Tibial nerve (tissue), 4 donors: ENCODE data around the gene CACNA1H. TPM values are rescaled to one million over a fixed set of nuclear protein-coding genes. Genes with fewer than 3 reads are reported as not detected.

ENCODE experiments used
- DNase-seq, 2 donors: peaks; one replicate each; pipeline ENCODE4 v3.0.0-alpha.2; 2019; ENCODE audit warnings: low spot score in 2 of 2
- H3K27ac ChIP-seq, 4 donors: fragments of 200-600 bp; sonication (generic) in 3 of 4; one replicate each; pipeline ENCODE4 v1.5.1; 2017 to 2019; ENCODE audit warnings: mild to moderate bottlenecking in 1 of 4
- H3K27me3 ChIP-seq, 2 donors: fragments of 200-600 bp; sonication (generic) in 1 of 2; one replicate each; pipeline versions ENCODE4 v1.5.1 to v1.6.0; 2017 to 2019
- H3K36me3 ChIP-seq, 3 donors: fragments of 200-600 bp; sonication (generic); one replicate each; pipeline ENCODE4 v1.5.1; 2018 to 2019
- H3K4me1 ChIP-seq, 4 donors: fragments of 200-600 bp; sonication (generic) in 3 of 4; one replicate each; pipeline ENCODE4 v1.5.1; 2017 to 2019
- H3K4me3 ChIP-seq, 4 donors: fragments of 200-600 bp; sonication (generic) in 3 of 4; one replicate each; pipeline ENCODE4 v1.5.1; 2017 to 2019; ENCODE audit warnings: mild to moderate bottlenecking in 1 of 4, moderate library complexity in 1 of 4
- H3K9me3 ChIP-seq, 4 donors: fragments of 200-600 bp; sonication (generic) in 3 of 4; one replicate each; pipeline ENCODE4 v1.5.1; 2017 to 2019
- CTCF ChIP-seq, 5 experiments: fragments of 200-600 bp in 3 of 5; fragments of 450-650 bp in 2 of 5; sonication (generic) in 3 of 5; IDR thresholded peaks; one replicate each; pipeline ENCODE4 v1.5.1; 2016 to 2019; ENCODE audit warnings: antibody characterized with exemption in 5 of 5, mild to moderate bottlenecking in 3 of 5, moderate library complexity in 2 of 5
- EP300 ChIP-seq, 2 donors: sonication (generic); formaldehyde crosslinking; IDR thresholded peaks; one replicate each; pipeline ENCODE4 v1.6.1; 2017; ENCODE audit warnings: antibody characterized with exemption in 2 of 2, mild to moderate bottlenecking in 1 of 2
- POLR2A ChIP-seq, 2 donors: fragments of 450-650 bp; IDR thresholded peaks; one replicate each; pipeline ENCODE4 v1.6.1; 2017; ENCODE audit warnings: antibody characterized with exemption in 2 of 2, mild to moderate bottlenecking in 2 of 2, moderate library complexity in 2 of 2
- WGBS, 2 donors: methylation state at CpG; one replicate each; pipeline ENCODE4 v1.1.5; 2018; 5-methylcytosine and 5-hydroxymethylcytosine counted together
- total RNA-seq, 4 donors: library from RNA; depleted of rRNA; stranded (reverse); fragments of >200 nt; gene quantifications; one replicate each; pipeline ENCODE4 v1.1.0, GENCODE V29; 2016

The CACNA1H gene
- total RNA-seq, 4 donors from 2014 or later, result 3.8 to 12.0 (median 9.0) TPM

GRCh38 chr16:1260101-1260680 is 107.3 kb downstream of the CACNA1H start:
- 69 to 74% methylated on average over 13 to 19 of the region's 36 CpGs for WGBS, 2 donors
- Histone ChIP-seq H3K4me1 (no peaks in the 10 kb centered on the region), H3K27ac (no peak overlapping the region), H3K4me3 (no peak overlapping the region), H3K36me3 (no peaks in the 10 kb centered on the region), H3K27me3 (peaks cover 0 to 70% of the 10 kb centered on the region in 2 donors), H3K9me3 (no peaks in the 10 kb centered on the region)
- DNase-seq, result no peak
- TF ChIP-seq EP300 (IDR thresholded peaks at IDR 0.05), result no peak
- TF ChIP-seq POLR2A (IDR thresholded peaks at IDR 0.05), result no peak
- no peak for TF ChIP-seq CTCF (IDR thresholded peaks at IDR 0.05)

GRCh38 chr16:1261131-1261892 is 108.4 kb downstream of the CACNA1H start:
- no peaks in the 10 kb centered on the region for H3K9me3 ChIP-seq
- no peak overlapping the region for H3K27ac ChIP-seq
- TF ChIP-seq POLR2A (IDR thresholded peaks at IDR 0.05), result no peak
- TF ChIP-seq EP300 (IDR thresholded peaks at IDR 0.05), result no peak
- no peak for TF ChIP-seq CTCF (IDR thresholded peaks at IDR 0.05)
- H3K4me1 ChIP-seq, result no peaks in the 10 kb centered on the region
- DNase-seq, result no peak
- H3K27me3 ChIP-seq, result peaks cover 0 to 66% of the 10 kb centered on the region in 2 donors
- H3K36me3 ChIP-seq, result no peaks in the 10 kb centered on the region
- H3K4me3 ChIP-seq, result no peak overlapping the region
- WGBS, 2 donors, result 8% methylated on average over 21 to 44 of the region's 47 CpGs

- H3K27me3 ChIP-seq, result peaks cover 0 to 59% of the 10 kb centered on the region in 2 donors
- H3K4me3 ChIP-seq, result no peak overlapping the region
- 73 to 77% methylated on average over 17 to 30 of the region's 32 CpGs for WGBS, 2 donors
- H3K36me3 ChIP-seq, result no peaks in the 10 kb centered on the region
- no peak for DNase-seq
- no peak overlapping the region for H3K27ac ChIP-seq
- H3K4me1 ChIP-seq, result no peaks in the 10 kb centered on the region
- TF ChIP-seq CTCF (IDR thresholded peaks at IDR 0.05), result no peak
- TF ChIP-seq POLR2A (IDR thresholded peaks at IDR 0.05), result no peak
- TF ChIP-seq EP300 (IDR thresholded peaks at IDR 0.05), result no peak
- no peaks in the 10 kb centered on the region for H3K9me3 ChIP-seq
These were observed 109.4 kb downstream of the CACNA1H start for GRCh38 chr16:1262210-1262845.

GRCh38 chr16:1262846-1263221 is 109.9 kb downstream of the CACNA1H start:
- Histone ChIP-seq H3K27me3 (peaks cover 0 to 54% of the 10 kb centered on the region in 2 donors), H3K36me3 (no peaks in the 10 kb centered on the region)

More at GRCh38 chr16:1262846-1263221, 109.9 kb downstream of the CACNA1H start:
- DNase-seq, result no peak
- Histone ChIP-seq H3K4me3 (no peak overlapping the region), H3K4me1 (no peaks in the 10 kb centered on the region), H3K27ac (no peak overlapping the region), H3K9me3 (no peaks in the 10 kb centered on the region)
- 67 to 81% methylated on average over 1 to 8 of the region's 9 CpGs for WGBS, 2 donors
- TF ChIP-seq EP300 (IDR thresholded peaks at IDR 0.05) (no peak), CTCF (IDR thresholded peaks at IDR 0.05) (no peak), POLR2A (IDR thresholded peaks at IDR 0.05) (no peak)
